OCI-LY3 (cell line): ENCODE data around the gene SYTL3.

Experiments used
- H2AFZ ChIP-seq: fragments of 200-600, 300-600 bp; shearing (Covaris generic); 2 replicates; pipeline ENCODE4 v1.6.0; 2014; ENCODE audit warnings: antibody characterized with exemption, low read depth, low read length
- H3K27ac ChIP-seq: fragments of 200-600, 300-600 bp; sonication (generic); 2 replicates; pipeline ENCODE4 v1.5.1; 2014; ENCODE audit warnings: mild to moderate bottlenecking, low read length, moderate library complexity, mixed read lengths
- H3K27me3 ChIP-seq: fragments of 200-600, 300-600 bp; sonication (generic); 2 replicates; pipeline ENCODE4 v1.6.1; 2014; ENCODE audit warnings: low read depth, low read length, mixed read lengths
- H3K36me3 ChIP-seq: fragments of 200-600, 300-600 bp; sonication (generic); replicated peaks from 2 replicates; pipeline ENCODE3; 2014; ENCODE audit warnings: low read depth, low read length, mixed read lengths
- H3K4me1 ChIP-seq: fragments of 300-600, 200-600 bp; sonication (generic); 2 replicates; pipeline ENCODE4 v1.6.1; 2014; ENCODE audit warnings: low read length, mixed read lengths
- H3K4me2 ChIP-seq: fragments of 200-600, 300-600 bp; sonication (generic); 2 replicates; pipeline ENCODE4 v1.6.1; 2014; ENCODE audit warnings: low read length, mixed read lengths
- H3K4me3 ChIP-seq: fragments of 300-600, 200-600 bp; sonication (generic); 2 replicates; pipeline ENCODE4 v1.5.1; 2014; ENCODE audit warnings: antibody characterized with exemption, mild to moderate bottlenecking, low read length, moderate library complexity
- H3K79me2 ChIP-seq: fragments of 300-600, 200-600 bp; shearing (Covaris generic); 2 replicates; pipeline ENCODE4 v1.6.1; 2014; ENCODE audit warnings: mild to moderate bottlenecking, low read length, mixed read lengths
- H3K9ac ChIP-seq: fragments of 300-600, 200-600 bp; shearing (Covaris generic); 2 replicates; pipeline ENCODE4 v1.6.0; 2014; ENCODE audit warnings: mild to moderate bottlenecking, low read length, moderate library complexity
- H3K9me3 ChIP-seq: fragments of 200-600, 300-600 bp; shearing (Covaris generic); 2 replicates; pipeline ENCODE4 v1.6.1; 2014; ENCODE audit warnings: low read length, mixed read lengths; ENCODE audit not compliant: insufficient read depth
- H4K20me1 ChIP-seq: fragments of 200-600, 300-600 bp; sonication (generic); 2 replicates; pipeline ENCODE4 v1.6.1; 2016; ENCODE audit warnings: low read length, mixed read lengths; ENCODE audit not compliant: insufficient read depth
- EZH2phosphoT487 ChIP-seq: fragments of 200-600 bp; shearing (Covaris generic); IDR thresholded peaks from 2 replicates; pipeline ENCODE4 v1.6.1; 2018; ENCODE audit warnings: antibody characterized with exemption, mixed run types, low read depth
- TF ChIP-seq, protein P1 (sequence below): fragments of 200-600, 300-600 bp; sonication (generic); IDR thresholded peaks from 2 replicates; pipeline ENCODE4 v1.5.1; 2014; ENCODE audit warnings: antibody characterized with exemption, low read length, low read depth

Gene SYTL3

GRCh38 chr6:158717341-158718330 is 67.8 kb downstream of the SYTL3 start:
- Histone ChIP-seq H3K36me3 (no peaks in the 10 kb centered on the region), H3K27ac (peak overlapping the region; percentile 65), H3K4me3 (peak overlapping the region; percentile 58; the same call in 1 of the 2 replicates), H3K4me1 (peaks cover 59% of the 10 kb centered on the region), H3K79me2 (no peaks in the 10 kb centered on the region), H2AFZ (no peak overlapping the region), H3K9me3 (no peaks in the 10 kb centered on the region), H3K27me3 (peaks cover 3% of the 10 kb centered on the region; the same call in 1 of the 2 replicates), H3K9ac (peak overlapping the region; percentile 35; the same call in 1 of the 2 replicates), H4K20me1 (no peaks in the 10 kb centered on the region), H3K4me2 (peak overlapping the region; percentile 87)
- TF ChIP-seq, protein P1, sequence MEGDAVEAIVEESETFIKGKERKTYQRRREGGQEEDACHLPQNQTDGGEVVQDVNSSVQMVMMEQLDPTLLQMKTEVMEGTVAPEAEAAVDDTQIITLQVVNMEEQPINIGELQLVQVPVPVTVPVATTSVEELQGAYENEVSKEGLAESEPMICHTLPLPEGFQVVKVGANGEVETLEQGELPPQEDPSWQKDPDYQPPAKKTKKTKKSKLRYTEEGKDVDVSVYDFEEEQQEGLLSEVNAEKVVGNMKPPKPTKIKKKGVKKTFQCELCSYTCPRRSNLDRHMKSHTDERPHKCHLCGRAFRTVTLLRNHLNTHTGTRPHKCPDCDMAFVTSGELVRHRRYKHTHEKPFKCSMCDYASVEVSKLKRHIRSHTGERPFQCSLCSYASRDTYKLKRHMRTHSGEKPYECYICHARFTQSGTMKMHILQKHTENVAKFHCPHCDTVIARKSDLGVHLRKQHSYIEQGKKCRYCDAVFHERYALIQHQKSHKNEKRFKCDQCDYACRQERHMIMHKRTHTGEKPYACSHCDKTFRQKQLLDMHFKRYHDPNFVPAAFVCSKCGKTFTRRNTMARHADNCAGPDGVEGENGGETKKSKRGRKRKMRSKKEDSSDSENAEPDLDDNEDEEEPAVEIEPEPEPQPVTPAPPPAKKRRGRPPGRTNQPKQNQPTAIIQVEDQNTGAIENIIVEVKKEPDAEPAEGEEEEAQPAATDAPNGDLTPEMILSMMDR, result no peak
- TF ChIP-seq EZH2phosphoT487, result no peak

DNA sequence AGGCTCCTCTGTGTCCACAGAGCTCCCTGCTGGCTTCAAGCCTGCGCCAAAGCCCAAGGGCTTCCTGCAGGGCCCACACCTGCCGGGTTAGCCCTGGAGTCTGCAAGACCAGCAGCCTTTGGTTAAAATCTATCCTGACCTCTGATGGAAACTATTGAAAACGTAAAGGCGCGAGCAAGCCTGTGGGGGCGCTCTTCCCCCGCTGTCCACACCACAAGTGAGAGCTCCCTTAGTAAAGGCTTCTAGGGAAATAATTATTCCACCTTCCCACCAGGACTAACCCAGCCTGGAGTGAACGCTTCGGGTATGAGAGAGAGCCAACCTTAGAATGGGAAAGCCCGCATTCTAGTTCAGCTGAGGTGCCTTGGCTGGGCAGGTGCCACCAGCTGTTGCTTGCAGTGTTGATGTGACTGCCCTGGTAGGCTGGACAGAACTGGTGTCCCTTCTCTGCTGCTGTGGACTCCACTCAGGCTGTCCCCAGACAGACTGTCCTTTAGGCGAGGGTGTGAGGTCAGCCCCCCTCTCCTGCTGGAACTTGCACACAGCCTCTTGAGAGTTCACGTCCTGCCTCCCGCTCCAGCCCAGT is 68.7 kb downstream of the SYTL3 start:
- Histone ChIP-seq H3K79me2 (no peaks in the 10 kb centered on the region), H4K20me1 (no peaks in the 10 kb centered on the region), H3K9ac (no peak overlapping the region), H3K36me3 (no peaks in the 10 kb centered on the region), H3K27ac (no peak overlapping the region), H3K4me2 (peak overlapping the region; percentile 87), H3K27me3 (peaks cover 3% of the 10 kb centered on the region; the same call in 1 of the 2 replicates), H3K4me1 (peaks cover 59% of the 10 kb centered on the region), H3K9me3 (no peaks in the 10 kb centered on the region), H2AFZ (no peak overlapping the region), H3K4me3 (no peak overlapping the region)
- TF ChIP-seq, protein P1, result peak; percentile 71
- TF ChIP-seq EZH2phosphoT487, result no peak

DNA sequence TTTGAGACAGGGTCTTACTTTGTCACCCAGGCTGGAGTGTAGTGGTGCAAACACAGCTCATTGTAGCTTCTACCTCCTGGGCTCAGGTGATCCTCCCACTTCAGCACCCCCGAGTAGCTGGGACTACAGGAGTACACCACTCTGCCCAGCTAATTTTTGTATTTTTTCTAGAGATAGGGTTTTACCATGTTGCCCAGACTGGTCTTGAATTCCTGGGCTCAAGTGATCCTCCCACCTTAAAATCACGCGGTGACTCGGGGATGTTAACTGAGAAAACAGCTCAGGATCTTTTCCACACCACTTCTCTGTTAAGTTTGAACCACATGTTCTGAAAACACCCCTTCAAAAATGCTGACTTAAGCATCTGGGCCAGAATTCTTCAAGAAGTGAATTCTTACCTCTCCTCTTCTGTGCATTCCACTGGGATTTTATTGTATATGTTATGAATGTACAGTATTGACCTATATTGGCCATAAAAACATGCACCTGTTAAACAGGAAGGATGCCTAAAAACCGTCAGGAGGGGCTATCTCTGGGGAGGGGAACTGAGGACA is 72.4 kb downstream of the SYTL3 start:
- no peak overlapping the region for H3K27ac ChIP-seq
- H3K4me3 ChIP-seq, result no peak overlapping the region
- no peak overlapping the region for H3K4me2 ChIP-seq
- no peaks in the 10 kb centered on the region for H3K79me2 ChIP-seq
- no peaks in the 10 kb centered on the region for H4K20me1 ChIP-seq
- H3K9ac ChIP-seq, result no peak overlapping the region
- peaks cover 30% of the 10 kb centered on the region for H3K4me1 ChIP-seq
- TF ChIP-seq, protein P1, result no peak
- no peak for TF ChIP-seq EZH2phosphoT487
- H2AFZ ChIP-seq, result no peak overlapping the region
- no peaks in the 10 kb centered on the region for H3K9me3 ChIP-seq
- H3K36me3 ChIP-seq, result no peaks in the 10 kb centered on the region
- H3K27me3 ChIP-seq, result peaks cover 3% of the 10 kb centered on the region; the same call in 1 of the 2 replicates

DNA sequence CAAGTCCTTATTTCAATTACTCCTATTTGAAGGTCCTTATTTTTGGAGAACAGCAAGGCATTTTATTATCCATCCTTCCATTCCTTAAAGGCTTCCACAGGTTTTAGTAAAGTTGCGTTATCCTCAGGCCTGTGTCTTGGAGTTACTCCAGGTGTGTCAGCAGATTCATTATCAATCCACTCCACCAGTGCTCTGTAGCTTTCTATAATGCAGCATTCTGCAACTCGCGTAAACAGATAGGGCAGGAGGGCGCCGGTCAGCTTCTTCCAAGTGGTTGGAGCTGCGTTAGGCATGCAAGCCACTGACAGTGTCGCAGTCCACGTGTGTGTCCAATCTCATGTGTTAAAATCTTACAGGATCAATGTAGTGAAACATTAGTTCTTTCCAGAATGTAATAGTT is 75.8 kb downstream of the SYTL3 start:
- TF ChIP-seq EZH2phosphoT487, result no peak
- TF ChIP-seq, protein P1, result no peak
- no peaks in the 10 kb centered on the region for H3K79me2 ChIP-seq
- no peak overlapping the region for H3K4me3 ChIP-seq
- H3K4me1 ChIP-seq, result peaks cover 5% of the 10 kb centered on the region
- H3K4me2 ChIP-seq, result no peak overlapping the region
- no peak overlapping the region for H2AFZ ChIP-seq
- H4K20me1 ChIP-seq, result no peaks in the 10 kb centered on the region
- H3K27me3 ChIP-seq, result no peaks in the 10 kb centered on the region
- no peaks in the 10 kb centered on the region for H3K9me3 ChIP-seq
- H3K36me3 ChIP-seq, result no peaks in the 10 kb centered on the region
- no peak overlapping the region for H3K27ac ChIP-seq
- no peak overlapping the region for H3K9ac ChIP-seq
